ENCODE results near the gene SIRT3. TPM values are rescaled to one million over a fixed set of nuclear protein-coding genes. Genes with fewer than 3 reads are reported as not detected.

The SIRT3 gene
- total RNA-seq, 1 donor from 2014 or later, result 15.7 TPM

DNA sequence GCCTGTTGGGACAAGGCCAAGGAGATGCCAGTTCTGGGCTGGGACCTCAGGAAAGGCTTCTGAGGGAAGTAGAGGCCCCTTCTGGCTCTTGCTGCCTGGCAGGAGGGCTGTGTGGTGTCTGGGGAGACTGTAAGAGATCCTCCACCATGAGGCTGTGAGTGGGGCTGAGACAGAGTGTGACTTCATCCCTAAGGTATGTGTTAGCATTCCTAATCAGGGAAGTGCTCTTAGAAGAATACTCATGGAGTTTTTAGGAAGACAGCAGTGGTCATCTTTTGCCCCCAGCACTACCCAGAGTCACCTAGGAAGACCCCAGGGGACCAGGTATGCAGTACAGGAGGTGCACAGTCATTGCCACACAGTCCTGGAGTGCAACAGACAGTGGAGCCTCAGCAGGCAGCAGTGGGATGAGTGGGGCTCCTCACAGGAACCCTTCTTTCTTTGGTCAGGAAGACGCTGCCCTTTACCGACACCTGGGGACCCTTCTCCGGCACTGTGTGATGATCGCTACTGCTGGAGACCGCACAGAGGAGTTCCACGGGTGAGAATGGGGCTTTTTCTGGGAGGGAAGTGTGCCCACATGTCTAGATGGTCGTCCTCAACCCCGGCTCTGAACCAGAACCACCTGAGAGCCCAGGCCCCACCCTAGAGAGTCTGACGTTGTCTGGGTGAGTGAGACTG, 25.9 kb downstream of the SIRT3 start:
- TF ChIP-seq CTCF (IDR thresholded peaks at IDR 0.05), result no peak
- peaks cover 61% of the 10 kb centered on the region for H3K36me3 ChIP-seq
- no peaks in the 10 kb centered on the region for H3K9me3 ChIP-seq
- peaks cover 30% of the 10 kb centered on the region for H3K4me1 ChIP-seq
- ATAC-seq (no peak), DNase-seq (peak; percentile 39)
- intact Hi-C loops (cut with DNase I), result no loop called here
- H3K27ac ChIP-seq, result no peak overlapping the region
- H3K27me3 ChIP-seq, result no peaks in the 10 kb centered on the region
- H3K4me3 ChIP-seq, result peak overlapping the region; percentile 88

DNA sequence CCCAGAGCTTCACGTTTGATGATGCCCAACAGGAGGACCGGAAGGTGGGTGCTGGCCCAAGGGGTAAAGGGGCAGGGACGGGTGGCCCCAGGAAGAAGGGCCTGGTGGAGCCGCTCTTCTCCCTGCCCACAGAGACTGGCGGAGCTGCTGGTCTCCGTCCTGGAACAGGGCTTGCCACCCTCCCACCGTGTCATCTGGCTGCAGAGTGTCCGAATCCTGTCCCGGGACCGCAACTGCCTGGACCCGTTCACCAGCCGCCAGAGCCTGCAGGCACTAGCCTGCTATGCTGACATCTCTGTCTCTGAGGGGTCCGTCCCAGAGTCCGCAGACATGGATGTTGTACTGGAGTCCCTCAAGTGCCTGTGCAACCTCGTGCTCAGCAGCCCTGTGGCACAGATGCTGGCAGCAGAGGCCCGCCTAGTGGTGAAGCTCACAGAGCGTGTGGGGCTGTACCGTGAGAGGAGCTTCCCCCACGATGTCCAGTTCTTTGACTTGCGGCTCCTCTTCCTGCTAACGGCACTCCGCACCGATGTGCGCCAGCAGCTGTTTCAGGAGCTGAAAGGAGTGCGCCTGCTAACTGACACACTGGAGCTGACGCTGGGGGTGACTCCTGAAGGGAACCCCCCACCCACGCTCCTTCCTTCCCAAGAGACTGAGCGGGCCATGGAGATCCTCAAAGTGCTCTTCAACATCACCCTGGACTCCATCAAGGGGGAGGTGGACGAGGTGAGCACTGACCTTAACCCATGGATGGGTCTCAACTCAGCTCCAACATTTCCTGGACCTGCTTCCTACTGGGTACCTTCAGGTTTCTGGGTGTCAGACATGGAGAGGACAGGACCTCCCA, 26.6 kb downstream of the SIRT3 start:
- H3K9me3 ChIP-seq, result no peaks in the 10 kb centered on the region
- H3K27ac ChIP-seq, result peak overlapping the region; percentile 99
- H3K36me3 ChIP-seq, result peaks cover 61% of the 10 kb centered on the region
- TF ChIP-seq CTCF (IDR thresholded peaks at IDR 0.05), result no peak
- H3K27me3 ChIP-seq, result no peaks in the 10 kb centered on the region
- DNase-seq (peak; percentile 66), ATAC-seq (no peak)
- H3K4me3 ChIP-seq, result peak overlapping the region; percentile 88
- intact Hi-C loops (cut with DNase I), result no loop called here
- peaks cover 35% of the 10 kb centered on the region for H3K4me1 ChIP-seq

- Histone ChIP-seq H3K27ac (peak overlapping the region; percentile 99), H3K27me3 (no peaks in the 10 kb centered on the region), H3K9me3 (no peaks in the 10 kb centered on the region), H3K36me3 (peaks cover 61% of the 10 kb centered on the region), H3K4me3 (peak overlapping the region; percentile 88), H3K4me1 (peaks cover 35% of the 10 kb centered on the region)
- TF ChIP-seq CTCF (IDR thresholded peaks at IDR 0.05), result no peak
- DNase-seq, result no peak
- intact Hi-C loops (cut with DNase I), result no loop called here
- ATAC-seq, result peak; percentile 0
These were observed 27.3 kb downstream of the SIRT3 start for GRCh38 chr11:208917-209260.

DNA sequence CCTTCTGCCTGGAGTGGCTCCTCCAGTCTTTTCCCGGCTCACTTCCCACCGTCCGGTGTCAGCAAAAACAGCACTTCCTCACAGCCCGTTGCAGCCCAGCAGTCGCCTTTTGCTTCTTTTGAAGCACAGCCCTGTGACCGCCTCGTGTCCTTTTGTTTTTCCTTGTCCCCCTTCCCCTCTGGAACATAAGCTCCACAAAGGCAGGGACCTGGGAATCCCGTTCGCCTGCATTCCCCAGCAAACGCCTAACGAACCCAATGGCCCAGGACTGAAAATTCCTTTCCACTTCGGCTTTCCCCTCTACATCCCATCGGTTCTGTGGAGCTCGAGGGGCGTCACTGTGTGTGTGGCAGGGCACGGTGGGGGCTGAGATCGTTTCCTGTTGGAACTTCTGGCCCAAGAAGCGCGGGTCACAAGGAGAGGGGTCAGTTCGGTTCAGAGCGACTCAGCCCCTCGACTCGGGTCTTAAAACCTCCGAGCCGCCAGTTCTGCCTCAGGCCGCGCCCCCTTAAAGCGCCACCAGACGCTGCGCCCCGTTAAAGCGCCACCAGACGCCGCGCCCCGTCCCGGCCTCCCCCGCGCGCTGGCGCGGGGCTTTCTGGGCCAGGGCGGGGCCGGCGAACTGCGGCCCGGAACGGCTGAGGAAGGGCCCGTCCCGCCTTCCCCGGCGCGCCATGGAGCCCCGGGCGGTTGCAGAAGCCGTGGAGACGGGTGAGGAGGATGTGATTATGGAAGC, 27.8 kb downstream of the SIRT3 start:
- H3K36me3 ChIP-seq, result peaks cover 61% of the 10 kb centered on the region
- peak overlapping the region; percentile 99 for H3K27ac ChIP-seq
- no peak for TF ChIP-seq CTCF (IDR thresholded peaks at IDR 0.05)
- ATAC-seq, result peak; percentile 79
- H3K4me1 ChIP-seq, result peaks cover 35% of the 10 kb centered on the region
- H3K4me3 ChIP-seq, result peak overlapping the region; percentile 88
- H3K27me3 ChIP-seq, result no peaks in the 10 kb centered on the region
- intact Hi-C loops (cut with DNase I), result no loop called here
- peak; percentile 93 for DNase-seq
- H3K9me3 ChIP-seq, result no peaks in the 10 kb centered on the region

DNA sequence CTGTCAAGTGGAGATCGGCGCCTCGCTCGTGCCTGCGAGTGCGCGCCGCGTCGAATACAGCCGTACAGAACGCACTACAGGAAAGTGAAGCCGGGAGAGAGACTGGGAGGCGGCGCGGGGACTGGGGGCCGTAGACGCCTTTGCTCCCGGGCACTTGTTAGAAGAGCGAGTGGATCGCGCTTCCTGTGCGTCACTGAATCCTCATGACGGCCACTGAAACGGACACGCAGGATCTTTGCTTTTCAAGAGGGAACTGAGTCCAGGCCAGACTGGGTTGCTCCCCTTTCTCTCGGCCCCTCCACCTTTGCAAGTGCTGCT, 28.3 kb downstream of the SIRT3 start:
- H3K27me3 ChIP-seq, result no peaks in the 10 kb centered on the region
- H3K36me3 ChIP-seq, result peaks cover 58% of the 10 kb centered on the region
- DNase-seq (no peak), ATAC-seq (peak; percentile 0)
- H3K27ac ChIP-seq, result peak overlapping the region; percentile 99
- H3K4me3 ChIP-seq, result peak overlapping the region; percentile 88
- H3K4me1 ChIP-seq, result peaks cover 35% of the 10 kb centered on the region
- intact Hi-C loops (cut with DNase I), result no loop called here
- no peaks in the 10 kb centered on the region for H3K9me3 ChIP-seq
- TF ChIP-seq CTCF (IDR thresholded peaks at IDR 0.05), result no peak
